Heart left ventricle (tissue), 13 donors: ENCODE measurements around the gene RBPJL.

ENCODE experiments used
- CTCF ChIP-seq, 12 donors: fragments of 200-600 bp; sonication (generic) in 4 of 12; IDR thresholded peaks; one replicate each; pipeline versions ENCODE4 v1.5.0 to v1.8.0; 2018 to 2022; ENCODE audit warnings: antibody characterized with exemption in 12 of 12, mild to moderate bottlenecking in 5 of 12
- POLR2A ChIP-seq, 2 donors: fragments of 450-650 bp; IDR thresholded peaks; one replicate each; pipeline ENCODE4 v1.6.1; 2017; ENCODE audit warnings: antibody characterized with exemption in 2 of 2, mild to moderate bottlenecking in 2 of 2, moderate library complexity in 2 of 2
- donor health status: ischemic (EF 13 %, LVEDD 7.1; RV severe dilation, severe dysfunction).
- donor health status: DM: no; HTN: yes; CAD: no.
- donor health status: DM: no; HTN: no; CAD: no.
- donor health status: ischemic (EF 25% LVEDD 6.9; RV normal size, moderate dysfunction).
- donor health status: ischemic (EF 25% LVEDD 5.7; RV mildly dilated, moderate dysfunction).
- donor health status: ischemic (EF 35%, LVEDD 5.7; RV mildly dilated, moderate dysfunction).
- donor health status: nonischemic (EF 11% LVEDD 7.7; RV severe dilation, severe dysfunction).
- donor health status: DM: yes; HTN: yes; CAD: no.
- donor health status: PGD.
- donor health status: ischemic (EF 29% LVEDD 5.4; RV normal size, mild dysfunction).
- donor health status: nonischemic (EF 23%, LVEDD 6.1; RV moderate dilation, normal function).

GRCh38 chr20:45257711-45258110 is 48.9 kb upstream of the RBPJL start:
- TF ChIP-seq CTCF (IDR thresholded peaks at IDR 0.05) (no peak), POLR2A (IDR thresholded peaks at IDR 0.05) (no peak)
